Body of pancreas (tissue), 4 donors: ENCODE data around the gene CFAP20.

Experiments used
- CTCF ChIP-seq, 7 experiments: fragments of 450-650 bp in 4 of 7; fragments of 200-600 bp in 3 of 7; sonication (generic) in 3 of 7; IDR thresholded peaks; one replicate each; pipeline ENCODE4 v1.5.1; 2016 to 2019; ENCODE audit warnings: antibody characterized with exemption in 7 of 7
- POLR2A ChIP-seq, 3 donors: fragments of 450-650 bp; IDR thresholded peaks; one replicate each; pipeline ENCODE4 v1.6.1; 2016; ENCODE audit warnings: antibody characterized with exemption in 3 of 3, mild to moderate bottlenecking in 2 of 3

- TF ChIP-seq POLR2A (IDR thresholded peaks at IDR 0.05): no peak
- no peak for TF ChIP-seq CTCF (IDR thresholded peaks at IDR 0.05)
Measured at GRCh38 chr16:58085584-58086251, 43.5 kb downstream of the CFAP20 start.
